ENCODE results near the gene ZNF425.

The ZNF425 gene

GRCh38 chr7:149133028-149133710, 7.0 kb upstream of the ZNF425 start:
- DNase-seq (ENCODE audit: low spot score), result no peak
- no peak for TF ChIP-seq CTCF (IDR thresholded peaks at IDR 0.05; ENCODE audit: extremely low read depth, insufficient read depth, missing control alignments)
- in situ Hi-C loops (cut with MboI; ENCODE audit: low pct_unique_long_range_greater_than_20kb, low sequenced_read_pairs, unreplicated experiment), result no loop called here

- no peak for TF ChIP-seq CTCF (IDR thresholded peaks at IDR 0.05; ENCODE audit: extremely low read depth, insufficient read depth, missing control alignments)
- DNase-seq (ENCODE audit: low spot score), result no peak
- in situ Hi-C loops (cut with MboI; ENCODE audit: low pct_unique_long_range_greater_than_20kb, low sequenced_read_pairs, unreplicated experiment), result no loop called here
Measured at GRCh38 chr7:149130572-149131198, 4.6 kb upstream of the ZNF425 start.

- TF ChIP-seq CTCF (IDR thresholded peaks at IDR 0.05; ENCODE audit: extremely low read depth, insufficient read depth, missing control alignments), result no peak
- in situ Hi-C loops (cut with MboI; ENCODE audit: low pct_unique_long_range_greater_than_20kb, low sequenced_read_pairs, unreplicated experiment), result no loop called here
- DNase-seq (ENCODE audit: low spot score), result peak; percentile 76
Measured at GRCh38 chr7:149126662-149127266, 640 bp upstream of the ZNF425 start.

GRCh38 chr7:149125189-149125862, 798 bp downstream of the ZNF425 start:
- in situ Hi-C loops (cut with MboI; ENCODE audit: low pct_unique_long_range_greater_than_20kb, low sequenced_read_pairs, unreplicated experiment), result no loop called here
- no peak for DNase-seq (ENCODE audit: low spot score)
- no peak for TF ChIP-seq CTCF (IDR thresholded peaks at IDR 0.05; ENCODE audit: extremely low read depth, insufficient read depth, missing control alignments)

DNA sequence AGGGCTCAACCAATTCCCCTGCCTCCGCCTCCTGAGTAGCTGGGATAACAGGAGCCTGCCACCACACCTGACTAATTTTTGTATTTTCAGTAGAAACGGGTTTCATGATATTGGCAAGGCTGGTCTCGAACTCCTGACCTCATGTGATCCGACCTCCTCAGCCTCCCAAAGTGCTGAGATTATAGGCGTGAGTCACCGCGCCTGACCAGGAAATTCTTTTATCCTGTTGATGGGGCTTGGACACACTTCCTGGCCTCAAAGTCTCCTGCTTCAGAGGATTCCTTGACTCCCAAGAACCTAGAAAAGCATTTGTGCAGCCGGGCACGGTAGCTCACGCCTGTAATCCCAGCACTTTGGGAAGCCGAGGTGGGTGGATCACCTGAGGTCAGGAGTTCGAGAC, 16.2 kb downstream of the ZNF425 start:
- in situ Hi-C loops (cut with MboI; ENCODE audit: low pct_unique_long_range_greater_than_20kb, low sequenced_read_pairs, unreplicated experiment), result no loop called here
- no peak for DNase-seq (ENCODE audit: low spot score)
- no peak for TF ChIP-seq CTCF (IDR thresholded peaks at IDR 0.05; ENCODE audit: extremely low read depth, insufficient read depth, missing control alignments)

- no peak for DNase-seq (ENCODE audit: low spot score)
- in situ Hi-C loops (cut with MboI; ENCODE audit: low pct_unique_long_range_greater_than_20kb, low sequenced_read_pairs, unreplicated experiment), result no loop called here
- TF ChIP-seq CTCF (IDR thresholded peaks at IDR 0.05; ENCODE audit: extremely low read depth, insufficient read depth, missing control alignments), result no peak
Measured at GRCh38 chr7:149104749-149105148, 21.4 kb downstream of the ZNF425 start.

All from GM13977 (cell line).